H1 (cell line): ENCODE results near the gene CHAD. TPM values are rescaled to one million over a fixed set of nuclear protein-coding genes. Genes with fewer than 3 reads are reported as not detected.
A peak's percentile ranks its signal among the peaks of the same experiment; 100 is the strongest.

Experiments
- CTCF ChIA-PET: fragments of 300-600 bp; sonication (Branson Sonifier 250); formaldehyde crosslinking; loops from one replicate; lab custom pipeline; 2021; ENCODE audit not compliant: partially characterized antibody; lab: Charles Lee
- POLR2A ChIA-PET: fragments of 300-600 bp; sonication (Branson Sonifier 250); formaldehyde crosslinking; loops from one replicate; lab custom pipeline; 2021; ENCODE audit warnings: inconsistent platforms; ENCODE audit not compliant: partially characterized antibody; lab: Charles Lee
- DNase-seq, 2 experiments: peaks; one replicate each; pipeline versions ENCODE4 v3.0.0 to v3.0.0-alpha.2; 2010 to 2022; ENCODE audit warnings: low spot score in 2 of 2, low read depth in 1 of 2, mixed read lengths in 1 of 2
- FAIRE-seq: peaks from 2 replicates; lab custom pipeline; 2011; peaks lifted over from hg19 to GRCh38; lab: Jason Lieb, UNC
- H2AFZ ChIP-seq: 2 replicates; pipeline ENCODE4 v1.8.1; 2012; ENCODE audit warnings: low read length, inconsistent platforms
- H2AK5ac ChIP-seq: 2 replicates; pipeline ENCODE4 v1.6.1; 2013; ENCODE audit warnings: low read depth, low read length
- H2BK120ac ChIP-seq: replicated peaks from 2 replicates; pipeline ENCODE3; 2013; ENCODE audit warnings: low read depth, low read length, inconsistent platforms
- H2BK12ac ChIP-seq: 2 replicates; pipeline ENCODE4 v1.6.1; 2013; ENCODE audit warnings: low read depth, low read length
- H2BK15ac ChIP-seq: 2 replicates; pipeline ENCODE4 v1.6.1; 2013; ENCODE audit warnings: low read length
- H2BK20ac ChIP-seq: 2 replicates; pipeline ENCODE4 v1.6.1; 2013; ENCODE audit warnings: low read length
- H2BK5ac ChIP-seq: 2 replicates; pipeline ENCODE4 v1.6.1; 2013; ENCODE audit warnings: low read depth, low read length
- H3K14ac ChIP-seq: 2 replicates; pipeline ENCODE4 v1.6.1; 2013; ENCODE audit warnings: inconsistent platforms; ENCODE audit not compliant: insufficient read length
- H3K18ac ChIP-seq: 2 replicates; pipeline ENCODE4 v1.6.1; 2013; ENCODE audit warnings: low read length; ENCODE audit errors: extremely low read depth
- H3K23ac ChIP-seq: 2 replicates; pipeline ENCODE4 v1.6.1; 2013; ENCODE audit warnings: inconsistent platforms; ENCODE audit not compliant: insufficient read length
- H3K23me2 ChIP-seq: 2 replicates; pipeline ENCODE4 v1.6.1; 2013; ENCODE audit warnings: low read depth, low read length
- H3K27ac ChIP-seq: 2 replicates; pipeline ENCODE4 v1.6.1; 2011; ENCODE audit warnings: low read depth, low read length, inconsistent platforms
- H3K27me3 ChIP-seq, 4 experiments: replicated peaks in 1 of 4; 1 replicate in 1 of 4; 2 replicates in 3 of 4; pipeline versions ENCODE4 v1.6.1 to v1.8.1; 2011 to 2013; ENCODE audit warnings: low read length in 3 of 4, mild to moderate bottlenecking in 3 of 4, inconsistent platforms in 2 of 4, mixed read lengths in 2 of 4, moderate library complexity in 1 of 4; ENCODE audit not compliant: control insufficient read depth in 3 of 4, insufficient read depth in 3 of 4; ENCODE audit errors: extremely low read depth in 1 of 4
- H3K36me3 ChIP-seq, 4 experiments: 2 replicates each; pipeline versions ENCODE4 v1.6.1 to v1.8.1; 2011 to 2013; ENCODE audit warnings: mild to moderate bottlenecking in 4 of 4, low read length in 3 of 4, moderate library complexity in 2 of 4, control low read depth in 1 of 4, inconsistent platforms in 1 of 4; ENCODE audit not compliant: insufficient read depth in 4 of 4, control insufficient read depth in 2 of 4
- H3K4ac ChIP-seq: replicated peaks from 2 replicates; pipeline ENCODE3; 2013; ENCODE audit warnings: low read length, low read depth, mixed read lengths, inconsistent platforms; ENCODE audit not compliant: insufficient read length
- H3K4me1 ChIP-seq, 4 experiments: replicated peaks in 1 of 4; 1 replicate in 1 of 4; 2 replicates in 3 of 4; pipeline versions ENCODE4 v1.6.1 to v1.8.1; 2011 to 2013; ENCODE audit warnings: low read length in 3 of 4, inconsistent platforms in 2 of 4, mixed read lengths in 1 of 4; ENCODE audit not compliant: insufficient read depth in 4 of 4, control insufficient read depth in 3 of 4
- H3K4me2 ChIP-seq, 2 experiments: 2 replicates each; pipeline versions ENCODE4 v1.6.1 to v1.8.1; 2011 to 2013; ENCODE audit warnings: low read depth in 2 of 2, low read length in 2 of 2, control low read depth in 1 of 2, inconsistent platforms in 1 of 2, mild to moderate bottlenecking in 1 of 2; ENCODE audit not compliant: insufficient read depth in 1 of 2
- H3K4me3 ChIP-seq, 4 experiments: fragments of 200-600, 300-600 bp in 1 of 4; sonication (generic), shearing (Covaris generic), sonication (Bioruptor Twin) in 1 of 4; 2 replicates each; pipeline versions ENCODE4 v1.5.1 to v1.8.1; 2011 to 2016; ENCODE audit warnings: low read length in 4 of 4, low read depth in 3 of 4, control low read depth in 2 of 4, inconsistent platforms in 2 of 4, mild to moderate bottlenecking in 2 of 4, mixed read lengths in 1 of 4, moderate library complexity in 1 of 4; ENCODE audit not compliant: insufficient read depth in 2 of 4; ENCODE audit errors: extremely low read depth in 1 of 4
- H3K56ac ChIP-seq: replicated peaks from 2 replicates; pipeline ENCODE3; 2013; ENCODE audit warnings: low read depth, mild to moderate bottlenecking, mixed read lengths, low read length, inconsistent platforms; ENCODE audit not compliant: insufficient read length
- H3K79me1 ChIP-seq: 2 replicates; pipeline ENCODE4 v1.6.1; 2013; ENCODE audit warnings: low read depth, low read length, control low read depth
- H3K79me2 ChIP-seq, 2 experiments: 2 replicates each; pipeline versions ENCODE4 v1.6.1 to v1.8.1; 2012 to 2013; ENCODE audit warnings: low read length in 2 of 2, mild to moderate bottlenecking in 2 of 2, inconsistent platforms in 1 of 2; ENCODE audit not compliant: insufficient read depth in 2 of 2, control insufficient read depth in 1 of 2
- H3K9ac ChIP-seq, 4 experiments: replicated peaks in 1 of 4; 1 replicate in 1 of 4; 2 replicates in 3 of 4; pipeline versions ENCODE4 v1.6.1 to v1.8.1; 2011 to 2013; ENCODE audit warnings: low read depth in 3 of 4, low read length in 3 of 4, control low read depth in 2 of 4, mild to moderate bottlenecking in 2 of 4, moderate library complexity in 2 of 4, inconsistent platforms in 1 of 4; ENCODE audit errors: extremely low read depth in 1 of 4
- H3K9me3 ChIP-seq, 2 experiments: 2 replicates each; pipeline versions ENCODE4 v1.6.1 to v1.8.1; 2012 to 2013; ENCODE audit warnings: mild to moderate bottlenecking in 2 of 2, moderate library complexity in 2 of 2, control low read depth in 1 of 2, inconsistent platforms in 1 of 2, low read depth in 1 of 2, low read length in 1 of 2, mixed read lengths in 1 of 2; ENCODE audit not compliant: insufficient read depth in 2 of 2
- H4K20me1 ChIP-seq, 2 experiments: replicated peaks in 1 of 2; 2 replicates each; pipeline versions ENCODE3 to v1.8.1; 2011 to 2013; ENCODE audit warnings: inconsistent platforms in 2 of 2, low read length in 2 of 2, mild to moderate bottlenecking in 1 of 2; ENCODE audit not compliant: insufficient read depth in 2 of 2, control insufficient read depth in 1 of 2
- H4K5ac ChIP-seq: 2 replicates; pipeline ENCODE4 v1.6.1; 2013; ENCODE audit warnings: low read length, low read depth, mixed read lengths, inconsistent platforms; ENCODE audit not compliant: insufficient read length
- H4K8ac ChIP-seq: 2 replicates; pipeline ENCODE4 v1.8.0; 2013; ENCODE audit warnings: mild to moderate bottlenecking, moderate library complexity, low read length, inconsistent platforms; ENCODE audit not compliant: insufficient read depth; ENCODE audit errors: extremely low read depth
- H4K91ac ChIP-seq: replicated peaks from 2 replicates; pipeline ENCODE3; 2013; ENCODE audit warnings: low read length, mixed read lengths, inconsistent platforms; ENCODE audit not compliant: insufficient read length
- BACH1 ChIP-seq: IDR thresholded peaks from 2 replicates; pipeline ENCODE4 v1.6.1; 2012; ENCODE audit warnings: low read length, improper control_type of control experiment
- CBX8 ChIP-seq: fragments of 300-800, 300-1000 bp; sonication (generic); IDR thresholded peaks from 2 replicates; pipeline ENCODE4 v1.7.1; 2016; ENCODE audit warnings: low read depth, low read length, borderline replicate concordance
- JUN ChIP-seq: IDR thresholded peaks from 2 replicates; pipeline ENCODE4 v1.6.1; 2011; ENCODE audit warnings: low read depth, mild to moderate bottlenecking, improper control_type of control experiment, low read length
- JUND ChIP-seq: IDR thresholded peaks from 2 replicates; pipeline ENCODE4 v1.6.1; 2011; ENCODE audit warnings: mild to moderate bottlenecking, improper control_type of control experiment, low read length
- KDM5A ChIP-seq: fragments of 200-600 bp; IDR thresholded peaks from 2 replicates; pipeline ENCODE4 v1.7.1; 2012; ENCODE audit warnings: mild to moderate bottlenecking, low read length, inconsistent platforms, mixed read lengths
- POLR2A ChIP-seq, 2 experiments: IDR thresholded peaks; 1 replicate in 1 of 2; 2 replicates in 1 of 2; pipeline ENCODE4 v1.6.1; 2011; ENCODE audit warnings: low read depth in 2 of 2, low read length in 2 of 2, mild to moderate bottlenecking in 2 of 2; ENCODE audit errors: control extremely low read depth in 1 of 2
- POU5F1 ChIP-seq: IDR thresholded peaks from 2 replicates; pipeline ENCODE4 v1.6.1; 2011; ENCODE audit warnings: low read depth, mild to moderate bottlenecking, low read length, moderate library complexity
- RFX5 ChIP-seq: IDR thresholded peaks from 2 replicates; pipeline ENCODE4 v1.6.1; 2011; ENCODE audit warnings: low read depth, low read length, improper control_type of control experiment, borderline replicate concordance
- SAP30 ChIP-seq: fragments of 300-600 bp; sonication (generic); IDR thresholded peaks from 2 replicates; pipeline ENCODE4 v1.7.1; 2012; ENCODE audit warnings: low read length, moderate library complexity, mild to moderate bottlenecking, inconsistent platforms; ENCODE audit not compliant: insufficient read depth, insufficient replicate concordance
- TAF1 ChIP-seq: IDR thresholded peaks from 2 replicates; pipeline ENCODE4 v1.6.1; 2011; ENCODE audit warnings: mild to moderate bottlenecking, low read depth, low read length
- TAF7 ChIP-seq: optimal IDR thresholded peaks from 2 replicates; pipeline ENCODE3; 2011; ENCODE audit warnings: low read depth, mild to moderate bottlenecking, inconsistent platforms, low read length, moderate library complexity, borderline replicate concordance
- WGBS, 2 experiments: shearing (Covaris generic) in 1 of 2; methylation state at CpG; one replicate each; pipeline versions ENCODE4 v1.1.6 to v1.1.7; 2013 to 2015; ENCODE audit warnings: low lambda C conversion rate in 2 of 2, mixed read lengths in 2 of 2, inconsistent platforms in 1 of 2, low coverage in 1 of 2, missing lambda C conversion rate in 1 of 2; ENCODE audit not compliant: insufficient replicate concordance in 2 of 2, insufficient coverage in 1 of 2, insufficient read length in 1 of 2; ENCODE audit errors: extremely low coverage in 1 of 2, missing lambda C conversion rate in 1 of 2; 5-methylcytosine and 5-hydroxymethylcytosine counted together
- polyA plus RNA-seq, 7 experiments: library from polyadenylated mRNA; depleted of rRNA in 3 of 7; stranded (reverse) in 5 of 7; unstranded in 2 of 7; fragments of >200 nt in 5 of 7; fragments of 200-250 nt in 2 of 7; gene quantifications; 1 replicate in 5 of 7; 2 replicates in 1 of 7; 4 replicates in 1 of 7; pipeline versions ENCODE4 v1.2.1 to v1.2.3, GENCODE V29; 2011 to 2013; ENCODE audit warnings: missing spikeins in 2 of 7, mixed read lengths in 2 of 7
- total RNA-seq: library from RNA; stranded (reverse); fragmentation: NEBNext Ultra II Directional; extraction: Animal tissue kit (Norgen Biotek cat#: 25700); gene quantifications from 2 replicates; pipeline ENCODE4 v1.2.1, GENCODE V29; 2021

Gene CHAD
- total and polyA plus RNA-seq, 2 of the 8 experiments (the other 6 are each of a cell fraction or from before 2014, with no cell fraction given) = 0.03 TPM; not detected in 1

- POLR2A ChIA-PET = interaction anchor here (1.4 kb wide), 1 partner anchor 10 kb away, joined by 3 read pairs; no protein-coding TSS in a partner anchor
- TF ChIP-seq SAP30 = no peak
- TF ChIP-seq POU5F1 = no peak
- no peak for TF ChIP-seq CBX8
- TF ChIP-seq TAF7 = no peak
- no peak for TF ChIP-seq KDM5A
- TF ChIP-seq RFX5 = no peak
- no peak for TF ChIP-seq JUND
- TF ChIP-seq BACH1 = no peak
- no peak for TF ChIP-seq JUN
- no peak for TF ChIP-seq TAF1
- no peak for TF ChIP-seq POLR2A (IDR thresholded peaks at IDR 0.05; ENCODE audit: control extremely low read depth in 1 of 2, low read depth in 2 of 2, low read length in 2 of 2)
Measured at GRCh38 chr17:50440838-50441829, 27.5 kb downstream of the CHAD start.

More at GRCh38 chr17:50440838-50441829, 27.5 kb downstream of the CHAD start:
- no peak overlapping the region for H2BK15ac ChIP-seq
- peaks cover 0 to 6% (median 0%) of the 10 kb centered on the region in 4 experiments; a peak in 2 of 7 replicates for H3K4me1 ChIP-seq
- no peak overlapping the region for H2BK20ac ChIP-seq
- no peaks in the 10 kb centered on the region for H3K36me3 ChIP-seq
- H3K79me1 ChIP-seq = no peaks in the 10 kb centered on the region; the same call in 1 of the 2 replicates
- no peak for DNase-seq
- no peak overlapping the region for H2AFZ ChIP-seq
- no peaks in the 10 kb centered on the region for H4K20me1 ChIP-seq
- no peaks in the 10 kb centered on the region; a peak in 1 of 7 replicates for H3K27me3 ChIP-seq
- CTCF ChIA-PET = interaction anchor here (0.7 to 1.4 kb wide), 7 partner anchors 9 to 272 kb away, joined by 3 to 7 read pairs (median 3); no protein-coding TSS in a partner anchor
- no peak overlapping the region for H4K91ac ChIP-seq
- no peak overlapping the region for H3K23ac ChIP-seq
- H3K27ac ChIP-seq = no peak overlapping the region; the same call in 1 of the 2 replicates
- no peak overlapping the region for H4K8ac ChIP-seq
- H3K4ac ChIP-seq = no peak overlapping the region
- whole genome bisulfite sequencing, 2 experiments = 87% methylated on average over 10 of the region's 10 CpGs; no CpG with 5 or more reads in 1 of the 2 experiments
- no peaks in the 10 kb centered on the region for H3K9me3 ChIP-seq
- no peak overlapping the region for H3K9ac ChIP-seq
- 0 out of 2 replicates have a peak overlapping the region, but pooled peaks have one; percentile 53 for H2AK5ac ChIP-seq
- no peaks in the 10 kb centered on the region; the same call in 1 of the 2 replicates for H3K23me2 ChIP-seq
- no peak overlapping the region for H3K4me2 ChIP-seq
- H3K14ac ChIP-seq = no peak overlapping the region
- H2BK120ac ChIP-seq = no peak overlapping the region
- no peaks in the 10 kb centered on the region for H3K79me2 ChIP-seq
- H2BK12ac ChIP-seq = no peak overlapping the region
- no peak for FAIRE-seq
- no peak overlapping the region for H4K5ac ChIP-seq
- no peak overlapping the region for H3K18ac ChIP-seq
- H3K4me3 ChIP-seq = no peak overlapping the region
- H2BK5ac ChIP-seq = no peak overlapping the region
- no peak overlapping the region for H3K56ac ChIP-seq
